ENCODE measurements around the gene RCN1.
A peak's percentile ranks its signal among the peaks of the same experiment; 100 is the strongest.

RCN1 gene

DNA sequence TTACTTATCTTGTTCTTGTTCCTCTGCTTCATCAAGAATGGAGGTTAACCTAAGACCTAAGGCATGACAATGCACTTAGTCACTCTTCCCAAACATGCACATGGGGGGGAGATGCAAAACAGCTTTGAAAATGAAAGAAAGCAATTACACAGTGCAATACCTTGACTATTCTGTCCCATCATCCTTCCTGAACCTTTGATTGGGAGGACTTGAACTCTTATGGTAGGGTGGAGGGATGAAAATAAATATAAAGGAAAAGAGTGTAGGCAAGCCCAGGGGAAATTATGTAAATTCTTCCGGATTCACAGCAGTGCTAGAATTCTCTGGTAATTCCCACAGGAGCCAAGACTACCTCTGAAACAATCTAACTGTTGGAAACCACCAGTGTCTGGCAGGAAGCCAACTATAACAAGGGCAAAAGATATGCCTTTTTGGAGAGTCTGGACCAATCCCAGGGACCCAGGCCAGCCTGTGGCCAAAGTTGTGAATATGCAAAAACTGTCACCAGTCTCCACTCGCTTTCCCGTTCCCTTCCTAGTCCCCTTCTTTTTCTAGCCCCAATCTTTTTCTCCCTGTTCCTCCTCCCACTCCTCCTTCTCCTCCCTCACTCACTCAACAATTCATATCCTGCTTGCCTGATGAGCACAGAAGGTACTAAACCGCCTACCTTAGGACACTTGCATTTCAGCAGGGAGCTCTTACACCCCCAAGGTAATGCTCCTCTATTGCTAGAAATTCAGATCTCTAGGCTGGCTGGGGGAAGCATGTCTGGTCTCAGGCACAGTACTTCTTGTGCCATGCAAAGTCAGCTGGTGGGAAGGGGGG lies 2.5 kb upstream of the RCN1 start (continued):
- TF ChIP-seq, protein P1, sequence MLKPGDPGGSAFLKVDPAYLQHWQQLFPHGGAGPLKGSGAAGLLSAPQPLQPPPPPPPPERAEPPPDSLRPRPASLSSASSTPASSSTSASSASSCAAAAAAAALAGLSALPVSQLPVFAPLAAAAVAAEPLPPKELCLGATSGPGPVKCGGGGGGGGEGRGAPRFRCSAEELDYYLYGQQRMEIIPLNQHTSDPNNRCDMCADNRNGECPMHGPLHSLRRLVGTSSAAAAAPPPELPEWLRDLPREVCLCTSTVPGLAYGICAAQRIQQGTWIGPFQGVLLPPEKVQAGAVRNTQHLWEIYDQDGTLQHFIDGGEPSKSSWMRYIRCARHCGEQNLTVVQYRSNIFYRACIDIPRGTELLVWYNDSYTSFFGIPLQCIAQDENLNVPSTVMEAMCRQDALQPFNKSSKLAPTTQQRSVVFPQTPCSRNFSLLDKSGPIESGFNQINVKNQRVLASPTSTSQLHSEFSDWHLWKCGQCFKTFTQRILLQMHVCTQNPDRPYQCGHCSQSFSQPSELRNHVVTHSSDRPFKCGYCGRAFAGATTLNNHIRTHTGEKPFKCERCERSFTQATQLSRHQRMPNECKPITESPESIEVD (tag by site-specific recombination; IDR thresholded peaks at IDR 0.05) = peak; percentile 60
- TF ChIP-seq KLF10 (tag by site-specific recombination; IDR thresholded peaks at IDR 0.05) (peak; percentile 79), ZNF548 (tag by site-specific recombination; IDR thresholded peaks at IDR 0.05) (no peak), ZBTB20 (tag by site-specific recombination; IDR thresholded peaks at IDR 0.05) (peak; percentile 41; the same call in 1 of the 2 replicates), ZNF404 (tag by site-specific recombination; IDR thresholded peaks at IDR 0.05) (no peak), ZNF596 (tag by site-specific recombination; IDR thresholded peaks at IDR 0.05) (no peak), ZNF600 (tag by site-specific recombination; IDR thresholded peaks at IDR 0.05) (peak; percentile 77), ZNF302 (tag by site-specific recombination; IDR thresholded peaks at IDR 0.05; ENCODE audit: low read depth) (no peak), ZNF221 (tag by site-specific recombination; IDR thresholded peaks at IDR 0.05; ENCODE audit: borderline replicate concordance) (no peak), PRDM2 (tag by site-specific recombination; IDR thresholded peaks at IDR 0.05; ENCODE audit: borderline replicate concordance) (no peak), ZNF362 (tag by site-specific recombination; IDR thresholded peaks at IDR 0.05) (no peak), ZNF157 (tag by site-specific recombination; IDR thresholded peaks at IDR 0.05) (no peak), MEIS1 (CRISPR knock-in tag; IDR thresholded peaks at IDR 0.05; ENCODE audit: borderline replicate concordance) (no peak), ZNF830 (tag by site-specific recombination; IDR thresholded peaks at IDR 0.05; ENCODE audit: low read depth) (no peak), ZSCAN23 (tag by site-specific recombination; IDR thresholded peaks at IDR 0.05) (no peak), ZNF626 (tag by site-specific recombination; IDR thresholded peaks at IDR 0.05) (no peak), OVOL3 (tag by site-specific recombination; IDR thresholded peaks at IDR 0.05) (no peak), ZNF184 (tag by site-specific recombination; IDR thresholded peaks at IDR 0.05) (0 out of 2 replicates have a peak, but pooled peaks have one; percentile 14), ZNF121 (tag by site-specific recombination; IDR thresholded peaks at IDR 0.05) (no peak), ZNF610 (tag by site-specific recombination; IDR thresholded peaks at IDR 0.05; ENCODE audit: borderline replicate concordance) (no peak), ZNF335 (tag by site-specific recombination; conservative IDR thresholded peaks at IDR 0.05) (peak; percentile 39), SETDB1 (IDR thresholded peaks at IDR 0.05; ENCODE audit: insufficient read length, low read length) (no peak), ZNF660 (tag by site-specific recombination; IDR thresholded peaks at IDR 0.05) (peak; percentile 94), IKZF3 (tag by site-specific recombination; IDR thresholded peaks at IDR 0.05) (peak; percentile 56; the same call in 1 of the 2 replicates)
- TF ChIP-seq, protein P2, sequence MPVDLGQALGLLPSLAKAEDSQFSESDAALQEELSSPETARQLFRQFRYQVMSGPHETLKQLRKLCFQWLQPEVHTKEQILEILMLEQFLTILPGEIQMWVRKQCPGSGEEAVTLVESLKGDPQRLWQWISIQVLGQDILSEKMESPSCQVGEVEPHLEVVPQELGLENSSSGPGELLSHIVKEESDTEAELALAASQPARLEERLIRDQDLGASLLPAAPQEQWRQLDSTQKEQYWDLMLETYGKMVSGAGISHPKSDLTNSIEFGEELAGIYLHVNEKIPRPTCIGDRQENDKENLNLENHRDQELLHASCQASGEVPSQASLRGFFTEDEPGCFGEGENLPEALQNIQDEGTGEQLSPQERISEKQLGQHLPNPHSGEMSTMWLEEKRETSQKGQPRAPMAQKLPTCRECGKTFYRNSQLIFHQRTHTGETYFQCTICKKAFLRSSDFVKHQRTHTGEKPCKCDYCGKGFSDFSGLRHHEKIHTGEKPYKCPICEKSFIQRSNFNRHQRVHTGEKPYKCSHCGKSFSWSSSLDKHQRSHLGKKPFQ (tag by site-specific recombination; IDR thresholded peaks at IDR 0.05) = no peak
- TF ChIP-seq, protein P3, sequence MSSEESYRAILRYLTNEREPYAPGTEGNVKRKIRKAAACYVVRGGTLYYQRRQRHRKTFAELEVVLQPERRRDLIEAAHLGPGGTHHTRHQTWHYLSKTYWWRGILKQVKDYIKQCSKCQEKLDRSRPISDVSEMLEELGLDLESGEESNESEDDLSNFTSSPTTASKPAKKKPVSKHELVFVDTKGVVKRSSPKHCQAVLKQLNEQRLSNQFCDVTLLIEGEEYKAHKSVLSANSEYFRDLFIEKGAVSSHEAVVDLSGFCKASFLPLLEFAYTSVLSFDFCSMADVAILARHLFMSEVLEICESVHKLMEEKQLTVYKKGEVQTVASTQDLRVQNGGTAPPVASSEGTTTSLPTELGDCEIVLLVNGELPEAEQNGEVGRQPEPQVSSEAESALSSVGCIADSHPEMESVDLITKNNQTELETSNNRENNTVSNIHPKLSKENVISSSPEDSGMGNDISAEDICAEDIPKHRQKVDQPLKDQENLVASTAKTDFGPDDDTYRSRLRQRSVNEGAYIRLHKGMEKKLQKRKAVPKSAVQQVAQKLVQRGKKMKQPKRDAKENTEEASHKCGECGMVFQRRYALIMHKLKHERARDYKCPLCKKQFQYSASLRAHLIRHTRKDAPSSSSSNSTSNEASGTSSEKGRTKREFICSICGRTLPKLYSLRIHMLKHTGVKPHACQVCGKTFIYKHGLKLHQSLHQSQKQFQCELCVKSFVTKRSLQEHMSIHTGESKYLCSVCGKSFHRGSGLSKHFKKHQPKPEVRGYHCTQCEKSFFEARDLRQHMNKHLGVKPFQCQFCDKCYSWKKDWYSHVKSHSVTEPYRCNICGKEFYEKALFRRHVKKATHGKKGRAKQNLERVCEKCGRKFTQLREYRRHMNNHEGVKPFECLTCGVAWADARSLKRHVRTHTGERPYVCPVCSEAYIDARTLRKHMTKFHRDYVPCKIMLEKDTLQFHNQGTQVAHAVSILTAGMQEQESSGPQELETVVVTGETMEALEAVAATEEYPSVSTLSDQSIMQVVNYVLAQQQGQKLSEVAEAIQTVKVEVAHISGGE (tag by site-specific recombination; conservative IDR thresholded peaks at IDR 0.05; ENCODE audit: low read depth) = no peak
